ENCODE measurements around the gene BCL7C. TPM values are rescaled to one million over a fixed set of nuclear protein-coding genes. Genes with fewer than 3 reads are reported as not detected.
A peak's percentile ranks its signal among the peaks of the same experiment; 100 is the strongest.

The BCL7C gene
- polyA plus RNA-seq, 2 of the 4 experiments (the other 2 are of a cell fraction) = 10.8 to 12.9 TPM

DNA sequence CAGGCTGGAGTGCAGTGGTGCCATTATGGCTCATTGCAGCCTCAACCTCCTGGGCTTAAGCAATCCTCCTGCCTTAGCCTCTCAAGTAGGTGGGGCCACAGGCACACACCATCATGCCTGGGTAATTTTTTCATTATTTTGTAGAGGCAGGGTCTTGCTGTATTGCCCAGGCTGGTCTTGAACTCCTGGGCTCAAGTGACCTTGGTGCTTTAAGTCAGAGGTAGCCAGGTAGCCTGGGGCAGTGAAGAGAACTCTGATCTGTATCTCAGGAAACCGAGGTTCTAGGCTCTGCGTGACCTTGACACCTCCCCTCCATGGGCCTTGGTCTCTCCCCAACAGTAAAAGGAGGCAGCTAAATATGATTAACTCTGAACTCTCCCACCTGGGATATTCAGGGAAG lies 5.9 kb upstream of the BCL7C start:
- 89% methylated on average over 2 of the region's 2 CpGs for WGBS (ENCODE audit: missing lambda C conversion rate)
- H3K9me3 ChIP-seq = no peaks in the 10 kb centered on the region
- no peak for ATAC-seq
- peaks cover 24% of the 10 kb centered on the region; the same call in 2 of the 3 replicates for H3K4me1 ChIP-seq
- no peak for FAIRE-seq
- H3K27ac ChIP-seq = no peak overlapping the region; a peak in 1 of 6 replicates
- H3K4me2 ChIP-seq = no peak overlapping the region
- TF ChIP-seq CHD2 (IDR thresholded peaks at IDR 0.05; ENCODE audit: low read length, partially characterized antibody) = no peak
- TF ChIP-seq SMC3 (IDR thresholded peaks at IDR 0.05) = no peak
- TF ChIP-seq, protein P1, sequence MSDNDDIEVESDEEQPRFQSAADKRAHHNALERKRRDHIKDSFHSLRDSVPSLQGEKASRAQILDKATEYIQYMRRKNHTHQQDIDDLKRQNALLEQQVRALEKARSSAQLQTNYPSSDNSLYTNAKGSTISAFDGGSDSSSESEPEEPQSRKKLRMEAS (IDR thresholded peaks at IDR 0.05) = no peak
- no peak for TF ChIP-seq MAZ (IDR thresholded peaks at IDR 0.05; ENCODE audit: borderline replicate concordance, low read depth, low read length)
- TF ChIP-seq JUN (IDR thresholded peaks at IDR 0.05) = no peak
- TF ChIP-seq TP53 (CRISPR knock-in tag; IDR thresholded peaks at IDR 0.05) = no peak
- no peak for TF ChIP-seq JUNB (IDR thresholded peaks at IDR 0.05)
- no peak for TF ChIP-seq GATA3 (IDR thresholded peaks at IDR 0.05; ENCODE audit: borderline replicate concordance)
- no peak for TF ChIP-seq SREBF2 (IDR thresholded peaks at IDR 0.05)
- no peak for TF ChIP-seq RNF2 (IDR thresholded peaks at IDR 0.05; ENCODE audit: borderline replicate concordance, low read depth)
- no peak for TF ChIP-seq POLR2A (IDR thresholded peaks at IDR 0.05; ENCODE audit: low read length)
- no peak for TF ChIP-seq FOSL2 (IDR thresholded peaks at IDR 0.05)
- no peak for TF ChIP-seq FOSL2 (CRISPR knock-in tag; IDR thresholded peaks at IDR 0.05)
- no peak for TF ChIP-seq PHF8 (IDR thresholded peaks at IDR 0.05; ENCODE audit: borderline replicate concordance, low read depth)
- no peak for TF ChIP-seq KDM5A (IDR thresholded peaks at IDR 0.05)
- no peak for DNase-seq (ENCODE audit: low read depth in 1 of 2, low spot score in 1 of 2)
- H3K4me3 ChIP-seq = no peak overlapping the region
- CTCF ChIA-PET = interaction anchor here (0.6 to 4.1 kb wide), 8 partner anchors 9 to 88 kb away, joined by 3 to 46 read pairs (median 9); no protein-coding TSS in a partner anchor
- POLR2A ChIA-PET = no interaction called here

DNA sequence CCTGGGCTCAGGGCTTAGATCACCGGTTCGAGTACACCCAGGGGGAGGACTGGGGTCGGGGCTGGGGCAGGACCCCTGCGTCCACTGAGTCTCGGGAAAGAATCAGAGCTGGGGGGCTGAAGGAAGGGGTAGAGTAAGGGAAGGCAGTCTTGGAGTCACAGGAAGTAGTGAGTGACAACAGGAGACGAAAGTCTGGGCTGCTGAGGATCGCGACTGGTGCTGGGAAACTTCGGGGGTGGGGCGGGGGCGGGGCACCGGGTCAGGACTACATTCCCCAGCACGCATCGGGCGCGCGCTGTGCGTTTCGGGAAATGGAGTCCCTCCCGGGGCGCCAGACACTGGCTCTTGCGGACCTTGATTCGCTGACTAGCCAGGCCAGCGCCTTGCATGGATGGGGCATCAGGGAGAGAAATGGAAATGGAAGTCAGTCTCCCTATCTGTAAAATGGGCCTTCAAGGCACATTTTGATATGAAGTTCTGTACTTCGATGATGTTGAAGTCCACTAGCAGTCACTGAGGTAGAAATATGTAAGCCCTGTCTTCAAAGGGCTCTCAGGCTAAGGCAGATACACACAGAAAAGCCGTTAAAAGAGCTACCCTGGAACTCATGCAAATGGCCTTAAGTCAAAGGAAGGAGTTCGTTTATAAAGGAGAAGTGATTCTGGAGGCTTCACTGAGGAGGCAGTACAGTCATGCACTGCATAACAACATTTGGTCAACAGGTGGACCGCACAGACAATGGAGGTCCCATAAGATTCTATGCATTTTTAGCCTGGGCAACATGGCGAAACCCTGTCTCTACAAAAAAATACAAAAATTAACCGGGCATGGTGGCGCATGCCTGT lies 3.2 kb upstream of the BCL7C start:
- H3K4me3 ChIP-seq = peak overlapping the region; percentile 40
- DNase-seq (ENCODE audit: low read depth in 1 of 2, low spot score in 1 of 2) = peak; percentile 71 to 89
- ChIA-PET CTCF (interaction anchor here (1.0 to 2.9 kb wide), 3 partner anchors 10 to 82 kb away, joined by 3 to 12 read pairs (median 9); no protein-coding TSS in a partner anchor), POLR2A (no interaction called here)
- H3K4me2 ChIP-seq = peak overlapping the region; percentile 68
- H3K27ac ChIP-seq = peak overlapping the region; percentile 72 to 85
- peaks cover 34% of the 10 kb centered on the region for H3K4me1 ChIP-seq
- H3K9me3 ChIP-seq = no peaks in the 10 kb centered on the region
- ATAC-seq = peak; percentile 57 to 78
- 27% methylated on average over 24 of the region's 31 CpGs for WGBS (ENCODE audit: missing lambda C conversion rate)
- FAIRE-seq = no peak
- TF ChIP-seq JUNB (IDR thresholded peaks at IDR 0.05) (no peak), MAFK (IDR thresholded peaks at IDR 0.05; ENCODE audit: partially characterized antibody) (peak; percentile 40), KDM1A (IDR thresholded peaks at IDR 0.05; ENCODE audit: low read depth) (peak; percentile 83; the same call in 1 of the 2 replicates), NFE2L2 (conservative IDR thresholded peaks at IDR 0.05; ENCODE audit: low read length) (no peak), NR3C1 (IDR thresholded peaks at IDR 0.05) (no peak), RCOR1 (IDR thresholded peaks at IDR 0.05; ENCODE audit: low read depth, low read length) (no peak), NPAS2 (CRISPR knock-in tag; IDR thresholded peaks at IDR 0.05; ENCODE audit: borderline replicate concordance) (no peak), EHF (CRISPR knock-in tag; IDR thresholded peaks at IDR 0.05) (no peak), RARB (CRISPR knock-in tag; IDR thresholded peaks at IDR 0.05) (no peak)
- TF ChIP-seq, protein P2, sequence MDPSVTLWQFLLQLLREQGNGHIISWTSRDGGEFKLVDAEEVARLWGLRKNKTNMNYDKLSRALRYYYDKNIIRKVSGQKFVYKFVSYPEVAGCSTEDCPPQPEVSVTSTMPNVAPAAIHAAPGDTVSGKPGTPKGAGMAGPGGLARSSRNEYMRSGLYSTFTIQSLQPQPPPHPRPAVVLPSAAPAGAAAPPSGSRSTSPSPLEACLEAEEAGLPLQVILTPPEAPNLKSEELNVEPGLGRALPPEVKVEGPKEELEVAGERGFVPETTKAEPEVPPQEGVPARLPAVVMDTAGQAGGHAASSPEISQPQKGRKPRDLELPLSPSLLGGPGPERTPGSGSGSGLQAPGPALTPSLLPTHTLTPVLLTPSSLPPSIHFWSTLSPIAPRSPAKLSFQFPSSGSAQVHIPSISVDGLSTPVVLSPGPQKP (IDR thresholded peaks at IDR 0.05; ENCODE audit: low read depth, low read length) = no peak

Measured in A549 (cell line).